Keratinocyte (primary cell): Measurements from ENCODE around the gene CD276. TPM values are rescaled to one million over a fixed set of nuclear protein-coding genes. Genes with fewer than 3 reads are reported as not detected.

ENCODE experiments used
- DNase-seq: peaks from one replicate; pipeline ENCODE4 v3.0.0-alpha.2; 2011; ENCODE audit warnings: low read depth, missing footprints, low spot score
- FAIRE-seq: peaks from 2 replicates; lab custom pipeline; 2011; peaks lifted over from hg19 to GRCh38; lab: Jason Lieb, UNC
- H2AFZ ChIP-seq: 2 replicates; pipeline ENCODE4 v1.6.0; 2012; ENCODE audit warnings: low read length, control low read depth, inconsistent platforms; ENCODE audit not compliant: control insufficient read depth
- H3K27ac ChIP-seq: 2 replicates; pipeline ENCODE4 v1.5.1; 2011; ENCODE audit warnings: low read length; ENCODE audit not compliant: control insufficient read depth, insufficient read depth
- H3K27me3 ChIP-seq: 3 replicates; pipeline ENCODE4 v1.6.0; 2011; ENCODE audit warnings: low read length; ENCODE audit not compliant: control insufficient read depth, insufficient read depth; ENCODE audit errors: extremely low read depth
- H3K36me3 ChIP-seq, 2 experiments: 2 replicates in 1 of 2; 3 replicates in 1 of 2; pipeline ENCODE4 v1.5.1; 2011; ENCODE audit warnings: low read length in 2 of 2, mild to moderate bottlenecking in 1 of 2; ENCODE audit not compliant: control insufficient read depth in 2 of 2, insufficient read depth in 2 of 2; ENCODE audit errors: extremely low read depth in 1 of 2
- H3K4me1 ChIP-seq: 3 replicates; pipeline ENCODE4 v1.5.1; 2011; ENCODE audit warnings: low read length; ENCODE audit not compliant: control insufficient read depth, insufficient read depth; ENCODE audit errors: extremely low read depth
- H3K4me2 ChIP-seq: 3 replicates; pipeline ENCODE4 v1.6.0; 2011; ENCODE audit warnings: low read depth, low read length; ENCODE audit not compliant: control insufficient read depth, insufficient read depth; ENCODE audit errors: extremely low read depth
- H3K4me3 ChIP-seq, 3 experiments: fragments of 200-600 bp in 1 of 3; sonication (generic) in 1 of 3; 2 replicates in 2 of 3; 3 replicates in 1 of 3; pipeline ENCODE4 v1.5.1; 2011 to 2016; ENCODE audit warnings: low read length in 3 of 3, mild to moderate bottlenecking in 3 of 3, control low read depth in 2 of 3, inconsistent platforms in 1 of 3, low read depth in 1 of 3, mixed read lengths in 1 of 3, mixed run types in 1 of 3, moderate library complexity in 1 of 3; ENCODE audit not compliant: control insufficient read depth in 2 of 3, insufficient read depth in 2 of 3; ENCODE audit errors: extremely low read depth in 1 of 3
- H3K79me2 ChIP-seq: 2 replicates; pipeline ENCODE4 v1.6.0; 2012; ENCODE audit warnings: low read length; ENCODE audit not compliant: control insufficient read depth, insufficient read depth
- H3K9ac ChIP-seq: 3 replicates; pipeline ENCODE4 v1.6.0; 2011; ENCODE audit warnings: low read length; ENCODE audit not compliant: control insufficient read depth, insufficient read depth; ENCODE audit errors: extremely low read depth
- H3K9me1 ChIP-seq: 3 replicates; pipeline ENCODE4 v1.6.0; 2011; ENCODE audit warnings: low read length; ENCODE audit not compliant: control insufficient read depth, insufficient read depth; ENCODE audit errors: extremely low read depth
- H3K9me3 ChIP-seq: 2 replicates; pipeline ENCODE4 v1.5.1; 2012; ENCODE audit warnings: low read depth, low read length; ENCODE audit not compliant: control insufficient read depth
- H4K20me1 ChIP-seq: 3 replicates; pipeline ENCODE4 v1.6.0; 2011; ENCODE audit warnings: low read length; ENCODE audit not compliant: control insufficient read depth, insufficient read depth; ENCODE audit errors: extremely low read depth
- CTCF ChIP-seq, 3 experiments: IDR thresholded peaks in 1 of 3; conservative IDR thresholded peaks in 1 of 3; optimal IDR thresholded peaks in 1 of 3; 2 replicates in 2 of 3; 3 replicates in 1 of 3; pipeline versions ENCODE3 to v1.5.1; 2011; ENCODE audit warnings: low read length in 3 of 3, mild to moderate bottlenecking in 3 of 3, moderate library complexity in 2 of 3, control low read depth in 1 of 3, inconsistent platforms in 1 of 3; ENCODE audit not compliant: insufficient read depth in 2 of 3; ENCODE audit errors: extremely low read depth in 1 of 3
- EZH2 ChIP-seq: IDR thresholded peaks from one replicate; pipeline ENCODE4 v1.6.1; 2012; ENCODE audit warnings: inconsistent platforms, mild to moderate bottlenecking, low read length, moderate library complexity
- dilution Hi-C: fragments of 300-500 bp; cut with MboI; formaldehyde crosslinking; loops from one replicate; pipeline ENCODE4 v1.7.0; 2020; ENCODE audit warnings: low sequenced_read_pairs; ENCODE audit not compliant: extremely low pct_ligation_motif_present
- polyA plus RNA-seq, 5 experiments: library from polyadenylated mRNA; depleted of rRNA in 3 of 5; stranded (reverse) in 3 of 5; stranded (forward) in 1 of 5; unstranded in 1 of 5; fragments of >200 nt; gene quantifications; 1 replicate in 1 of 5; 2 replicates in 3 of 5; 3 replicates in 1 of 5; pipeline versions ENCODE4 v1.2.1 to v1.2.3, GENCODE V29; 2011 to 2012; ENCODE audit warnings: missing spikeins in 2 of 5, low read depth in 1 of 5, low replicate concordance in 1 of 5

Gene CD276
- polyA plus RNA-seq, 1 donor (not counting 4 experiments of a cell fraction or from before 2014, with no cell fraction given) = 62.9 TPM

GRCh38 chr15:73718694-73719093, 34.5 kb downstream of the CD276 start:
- Histone ChIP-seq H3K9ac (no peak overlapping the region), H4K20me1 (no peaks in the 10 kb centered on the region), H3K9me1 (no peaks in the 10 kb centered on the region), H3K27me3 (peaks cover 13% of the 10 kb centered on the region), H3K36me3 (peaks cover 3 to 4% of the 10 kb centered on the region in 2 experiments), H3K9me3 (no peaks in the 10 kb centered on the region), H3K4me2 (no peak overlapping the region), H3K4me1 (no peaks in the 10 kb centered on the region), H3K79me2 (no peaks in the 10 kb centered on the region), H3K27ac (no peak overlapping the region), H2AFZ (no peak overlapping the region), H3K4me3 (no peak overlapping the region)
- no peak for TF ChIP-seq EZH2
- TF ChIP-seq CTCF (optimal IDR thresholded peaks at IDR 0.05 in 1 of 3, IDR thresholded peaks at IDR 0.05 in 1 of 3, conservative IDR thresholded peaks at IDR 0.05 in 1 of 3; ENCODE audit: extremely low read depth in 1 of 3, insufficient read depth in 2 of 3, low read length in 3 of 3) = no peak
- DNase-seq (no peak), FAIRE-seq (no peak)
- dilution Hi-C loops = no loop called here

DNA sequence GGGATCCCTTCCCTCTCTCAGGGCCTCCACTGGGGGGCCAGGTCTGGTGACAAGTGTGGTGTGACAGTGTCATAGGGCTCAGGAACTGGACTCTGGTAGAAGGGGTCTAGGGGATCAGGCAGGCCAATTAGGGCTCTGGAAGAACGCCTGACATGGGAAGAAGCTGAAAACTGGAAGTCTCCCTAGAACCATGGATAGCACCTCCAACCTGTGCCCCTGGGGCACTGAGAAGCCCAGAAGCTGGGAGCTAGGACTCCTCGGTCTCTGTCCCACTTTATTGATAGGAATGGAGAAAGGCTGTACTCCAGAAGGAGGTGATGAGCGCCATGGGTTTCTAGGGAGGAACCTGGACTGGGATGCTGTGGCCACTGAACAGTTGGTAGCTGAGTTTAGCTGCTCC, 38.2 kb downstream of the CD276 start:
- H4K20me1 ChIP-seq = no peaks in the 10 kb centered on the region
- no peak overlapping the region for H3K9ac ChIP-seq
- dilution Hi-C loops = no loop called here
- H3K4me3 ChIP-seq = no peak overlapping the region
- DNase-seq (no peak), FAIRE-seq (no peak)
- TF ChIP-seq EZH2 = no peak
- TF ChIP-seq CTCF (optimal IDR thresholded peaks at IDR 0.05 in 1 of 3, IDR thresholded peaks at IDR 0.05 in 1 of 3, conservative IDR thresholded peaks at IDR 0.05 in 1 of 3; ENCODE audit: extremely low read depth in 1 of 3, insufficient read depth in 2 of 3, low read length in 3 of 3) = no peak
- no peaks in the 10 kb centered on the region for H3K9me1 ChIP-seq
- H3K36me3 ChIP-seq = no peaks in the 10 kb centered on the region
- H3K9me3 ChIP-seq = no peaks in the 10 kb centered on the region
- H3K4me2 ChIP-seq = no peak overlapping the region
- H3K27me3 ChIP-seq = peaks cover 18% of the 10 kb centered on the region
- H3K4me1 ChIP-seq = no peaks in the 10 kb centered on the region
- no peak overlapping the region for H2AFZ ChIP-seq
- H3K79me2 ChIP-seq = no peaks in the 10 kb centered on the region
- H3K27ac ChIP-seq = no peak overlapping the region
